Thyroid gland (tissue), 4 donors: ENCODE measurements around the gene BRSK2.

Source experiments
- POLR2A ChIP-seq, 2 donors: fragments of 450-650 bp; IDR thresholded peaks; one replicate each; pipeline ENCODE4 v1.6.1; 2017; ENCODE audit warnings: antibody characterized with exemption in 2 of 2, mild to moderate bottlenecking in 2 of 2, moderate library complexity in 1 of 2
- TF ChIP-seq, protein P1 (sequence below), 6 experiments: fragments of 200-600 bp in 3 of 6; fragments of 450-650 bp in 3 of 6; sonication (generic) in 3 of 6; IDR thresholded peaks; one replicate each; pipeline ENCODE4 v1.5.1; 2016 to 2019; ENCODE audit warnings: antibody characterized with exemption in 6 of 6, mild to moderate bottlenecking in 2 of 6, inconsistent platforms in 1 of 6, moderate library complexity in 1 of 6

DNA sequence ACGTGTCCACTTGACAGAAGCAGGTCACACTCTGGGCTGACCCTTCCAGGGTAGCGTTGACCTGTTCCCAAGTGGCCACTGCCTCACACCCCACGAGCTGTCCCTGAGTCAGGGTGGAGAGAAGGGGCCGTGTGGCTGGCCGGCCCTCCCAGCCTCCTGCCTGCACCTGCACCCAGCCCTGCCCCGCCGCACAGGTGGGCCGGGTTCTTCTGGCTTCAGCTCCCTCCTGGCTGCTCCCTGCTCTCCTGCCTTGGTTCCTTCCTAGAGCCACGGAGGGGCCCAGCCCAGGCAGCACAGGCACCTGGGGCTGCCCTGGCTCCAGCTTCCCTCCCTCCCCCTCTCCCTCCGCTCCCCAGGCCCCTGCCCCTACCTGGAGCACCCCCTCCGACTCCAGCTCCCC, 54.6 kb downstream of the BRSK2 start:
- TF ChIP-seq, protein P1, sequence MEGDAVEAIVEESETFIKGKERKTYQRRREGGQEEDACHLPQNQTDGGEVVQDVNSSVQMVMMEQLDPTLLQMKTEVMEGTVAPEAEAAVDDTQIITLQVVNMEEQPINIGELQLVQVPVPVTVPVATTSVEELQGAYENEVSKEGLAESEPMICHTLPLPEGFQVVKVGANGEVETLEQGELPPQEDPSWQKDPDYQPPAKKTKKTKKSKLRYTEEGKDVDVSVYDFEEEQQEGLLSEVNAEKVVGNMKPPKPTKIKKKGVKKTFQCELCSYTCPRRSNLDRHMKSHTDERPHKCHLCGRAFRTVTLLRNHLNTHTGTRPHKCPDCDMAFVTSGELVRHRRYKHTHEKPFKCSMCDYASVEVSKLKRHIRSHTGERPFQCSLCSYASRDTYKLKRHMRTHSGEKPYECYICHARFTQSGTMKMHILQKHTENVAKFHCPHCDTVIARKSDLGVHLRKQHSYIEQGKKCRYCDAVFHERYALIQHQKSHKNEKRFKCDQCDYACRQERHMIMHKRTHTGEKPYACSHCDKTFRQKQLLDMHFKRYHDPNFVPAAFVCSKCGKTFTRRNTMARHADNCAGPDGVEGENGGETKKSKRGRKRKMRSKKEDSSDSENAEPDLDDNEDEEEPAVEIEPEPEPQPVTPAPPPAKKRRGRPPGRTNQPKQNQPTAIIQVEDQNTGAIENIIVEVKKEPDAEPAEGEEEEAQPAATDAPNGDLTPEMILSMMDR (IDR thresholded peaks at IDR 0.05), result no peak
- no peak for TF ChIP-seq POLR2A (IDR thresholded peaks at IDR 0.05)
